NCI-H2029 (cell line): ENCODE data around the gene RBSN.
A peak's percentile ranks its signal among the peaks of the same experiment; 100 is the strongest.
"Not testable (repeated sequence)": the region's sequence is repeated elsewhere in the genome, so short reads cannot be mapped to it uniquely, and the experiment has no call there.

Experiments used
- DNase-seq: peaks from one replicate; lab custom pipeline; 2025; lab: John Stamatoyannopoulos, UW

The RBSN gene

DNA sequence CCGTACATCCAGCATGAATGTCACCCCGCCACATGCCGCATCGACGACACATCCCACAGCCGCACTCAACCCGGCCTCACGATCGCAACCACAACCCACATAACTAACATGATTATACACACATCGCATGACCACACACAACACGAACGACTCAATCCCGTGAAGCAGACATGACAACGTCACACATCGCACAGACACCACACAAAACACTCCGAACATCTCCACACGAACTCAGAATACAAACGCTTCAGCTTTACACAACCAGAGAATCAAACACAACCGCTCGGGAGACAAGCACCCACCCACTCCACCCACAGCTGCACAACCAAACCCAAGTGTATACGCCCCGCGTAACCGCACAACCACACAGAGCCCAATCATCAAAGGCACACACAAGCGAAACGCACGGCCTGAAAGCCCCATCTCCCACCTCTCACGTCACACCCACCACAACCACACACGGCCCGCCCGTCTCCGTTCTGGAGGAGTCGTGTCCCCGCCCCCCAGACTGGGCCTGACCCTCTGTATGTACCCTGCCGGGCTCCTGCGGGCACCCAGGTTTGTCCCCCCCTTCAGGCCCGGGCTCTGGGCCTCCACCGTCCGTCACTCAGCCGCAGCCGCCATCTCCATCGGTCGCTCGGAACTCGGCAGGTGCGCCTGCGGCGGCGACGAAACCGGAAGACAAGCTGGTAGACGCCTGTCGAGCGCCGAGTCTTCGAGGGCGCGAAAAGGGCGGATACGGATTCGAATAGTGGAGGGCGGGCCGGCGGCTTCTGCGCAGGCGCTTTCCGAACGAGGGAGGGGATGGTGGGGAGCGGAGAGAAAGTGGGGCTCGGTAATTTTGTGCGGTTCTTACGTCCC, at the start of gene RBSN:
Gene RBSN (minus strand): TSS at position 646 of the 861 bp plus-strand sequence. CDS start 3,028 bp downstream, outside the sequence.
- DNase-seq, result peak; percentile 96

DNA sequence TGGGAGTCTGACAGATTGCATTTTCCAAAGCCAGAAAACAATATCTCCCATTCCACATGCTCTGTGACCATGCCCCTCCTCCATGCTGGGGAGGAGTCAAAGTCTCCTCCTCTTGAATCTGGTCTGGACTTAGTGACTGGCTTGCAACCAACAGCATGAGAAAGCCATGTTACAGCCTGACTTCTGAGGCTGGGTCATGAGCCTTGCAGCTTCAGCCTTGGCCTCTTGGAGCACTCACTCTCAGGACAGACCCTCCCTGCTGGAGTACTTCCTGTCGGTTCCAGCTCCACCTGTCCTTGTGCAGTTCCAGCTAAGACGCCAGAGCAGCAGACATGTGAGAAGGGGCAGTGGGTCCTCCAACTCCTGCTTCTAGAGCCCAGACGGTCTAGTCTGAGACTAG, 49.7 kb upstream of the RBSN start:
- peak; percentile 13 for DNase-seq

DNA sequence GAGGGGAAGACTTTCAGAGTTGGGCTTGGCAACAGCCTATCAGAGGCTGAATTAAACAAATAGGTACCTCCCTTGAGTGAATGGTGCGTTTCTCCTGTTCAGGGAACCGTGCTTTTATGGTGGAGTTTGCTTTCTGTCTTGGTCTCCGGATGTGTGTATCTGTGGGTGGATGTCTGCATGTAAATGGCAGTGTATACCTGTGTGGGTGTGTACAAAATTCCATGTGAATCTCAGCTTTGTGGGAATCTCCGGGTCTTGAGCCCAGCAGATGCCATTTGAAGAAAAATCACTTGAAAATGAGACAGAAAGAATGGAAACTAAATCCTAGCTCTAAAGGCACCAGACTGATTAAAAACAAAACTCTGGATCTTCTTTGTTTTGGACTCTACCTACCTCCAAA, 37.9 kb upstream of the RBSN start:
- DNase-seq, result not testable (repeated sequence)

DNA sequence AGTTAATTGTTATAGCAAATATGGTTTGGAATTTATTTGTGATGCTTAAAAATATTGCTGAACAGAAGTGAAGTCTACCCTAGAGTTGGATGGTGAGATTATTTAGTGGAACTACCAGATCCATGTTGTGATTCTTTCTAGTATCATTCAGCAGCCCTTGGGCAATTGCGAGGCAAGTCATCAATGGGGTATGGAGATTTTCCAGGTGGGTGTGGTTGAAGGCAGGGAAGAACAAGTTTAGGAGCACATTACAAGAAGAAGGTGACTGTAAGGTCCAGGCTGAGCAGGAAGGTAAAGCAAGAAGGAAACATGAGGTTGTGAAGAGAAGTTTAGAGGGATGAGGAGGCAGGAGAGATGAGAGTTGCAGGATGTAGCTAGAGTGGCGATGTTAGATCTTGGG, 36.0 kb upstream of the RBSN start:
- not testable (repeated sequence) for DNase-seq

DNA sequence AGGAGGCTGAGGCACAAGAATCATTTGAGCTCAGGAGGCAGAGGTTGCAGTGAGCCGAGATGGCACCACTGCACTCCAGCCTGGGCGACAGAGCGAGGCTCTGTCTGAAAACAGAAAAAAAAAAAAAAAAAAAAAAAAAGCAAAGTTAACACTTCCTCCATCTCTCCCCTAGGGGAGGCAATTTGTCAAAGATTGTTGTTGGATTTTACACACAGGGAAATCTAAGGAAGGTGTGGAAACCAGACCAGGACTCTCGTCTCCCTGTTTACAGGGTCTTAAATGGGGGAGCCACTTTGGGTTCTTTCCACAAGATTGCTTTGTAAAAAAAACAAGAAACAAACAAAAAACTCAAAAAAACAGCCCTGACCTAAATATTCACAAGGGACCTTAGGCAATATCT, 29.5 kb upstream of the RBSN start:
- DNase-seq, result not testable (repeated sequence)

DNA sequence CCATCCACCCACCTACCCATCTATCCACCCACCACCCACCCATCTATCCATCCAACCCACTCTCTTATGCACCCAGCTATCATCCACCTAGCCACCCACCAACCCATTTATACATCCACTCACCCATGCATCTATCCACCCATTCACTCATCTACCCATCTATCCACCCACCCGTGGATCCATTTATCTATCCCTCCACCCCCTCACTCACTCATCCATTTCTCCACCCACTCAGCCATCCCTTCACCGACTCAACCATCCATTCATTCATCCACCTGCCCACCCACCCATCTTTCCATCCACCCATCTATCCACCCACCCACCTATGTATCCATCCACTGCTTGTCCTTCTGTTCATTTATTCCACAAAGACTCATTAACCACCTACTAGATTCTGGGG, 28.0 kb upstream of the RBSN start:
- DNase-seq, result not testable (repeated sequence)

DNA sequence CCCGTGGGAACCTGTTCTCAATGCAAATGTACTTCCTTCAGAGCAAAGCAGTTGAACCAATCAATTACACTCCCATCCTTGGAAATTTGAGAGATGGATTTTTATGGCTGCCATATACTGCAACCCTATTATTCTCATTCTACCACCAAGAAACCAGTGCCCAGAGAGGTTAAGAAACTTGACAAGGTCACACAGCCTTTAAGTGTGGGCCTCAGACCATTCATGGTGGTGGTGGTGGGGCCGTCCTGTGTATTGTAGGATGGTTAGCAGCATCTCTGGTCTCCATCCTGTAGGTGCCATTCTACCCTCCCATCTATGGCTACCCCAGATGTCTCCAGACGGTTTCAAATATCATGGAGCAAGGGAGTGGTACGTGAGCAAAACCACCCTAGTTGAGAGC, 23.4 kb upstream of the RBSN start:
- DNase-seq, result no peak

DNA sequence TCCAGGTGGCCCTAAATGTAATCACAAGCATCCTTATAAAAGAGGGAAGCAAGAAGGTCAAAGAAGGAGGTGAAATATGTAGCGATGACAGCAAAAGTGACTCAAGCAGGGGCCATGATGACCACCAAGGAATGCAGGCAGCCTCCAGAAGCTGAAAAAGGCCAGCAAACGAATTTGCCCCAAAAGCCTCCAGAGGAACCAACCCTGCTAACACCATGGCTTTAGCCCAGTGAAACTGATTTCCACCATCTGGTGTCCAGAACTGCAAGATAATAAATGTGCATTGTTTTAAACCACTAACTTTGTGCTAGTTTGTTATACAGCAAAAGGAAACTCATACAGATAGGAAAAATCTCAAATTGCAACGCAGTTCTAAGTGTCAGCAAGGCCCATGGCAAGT, 23.0 kb upstream of the RBSN start:
- no peak for DNase-seq

DNA sequence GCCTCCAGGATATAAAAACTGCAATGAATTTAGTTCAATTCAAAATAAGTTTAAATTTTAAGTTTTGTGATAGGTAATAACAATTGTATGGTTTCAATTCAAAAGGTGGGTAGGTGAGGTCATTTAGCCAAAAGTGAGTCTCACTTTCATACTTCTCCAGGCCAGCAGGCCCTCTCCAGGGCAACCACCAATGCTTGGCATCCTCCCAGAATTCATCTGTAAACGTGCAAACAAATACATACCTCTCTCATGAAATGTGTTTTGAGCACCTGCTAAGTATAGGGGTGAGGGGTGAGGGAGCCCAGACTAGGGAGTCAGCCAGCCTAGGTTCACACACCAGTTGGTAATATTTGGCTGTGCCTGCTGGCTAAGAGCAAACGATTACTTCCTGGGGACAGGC, 22.0 kb upstream of the RBSN start:
- DNase-seq, result peak; percentile 88

DNA sequence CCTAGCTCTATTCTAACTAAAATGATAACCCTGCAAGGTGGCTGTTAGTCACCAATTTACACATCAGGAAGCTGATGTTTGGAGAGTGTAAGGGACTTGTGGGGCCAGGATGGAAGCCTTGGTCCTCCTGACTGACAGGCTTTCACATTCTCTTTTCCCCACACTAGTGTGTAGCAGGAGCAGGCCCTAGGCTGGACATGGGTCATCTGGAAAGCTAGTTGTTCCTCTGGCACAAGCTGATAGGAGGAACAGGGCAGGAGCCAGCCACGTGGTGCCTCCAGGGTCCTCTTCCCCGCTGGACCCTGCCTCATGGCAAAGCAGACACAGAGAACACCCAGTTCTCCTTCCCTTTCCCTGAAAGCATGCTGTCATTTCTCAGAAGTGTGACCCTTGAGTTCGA, 18.1 kb upstream of the RBSN start:
- no peak for DNase-seq

DNA sequence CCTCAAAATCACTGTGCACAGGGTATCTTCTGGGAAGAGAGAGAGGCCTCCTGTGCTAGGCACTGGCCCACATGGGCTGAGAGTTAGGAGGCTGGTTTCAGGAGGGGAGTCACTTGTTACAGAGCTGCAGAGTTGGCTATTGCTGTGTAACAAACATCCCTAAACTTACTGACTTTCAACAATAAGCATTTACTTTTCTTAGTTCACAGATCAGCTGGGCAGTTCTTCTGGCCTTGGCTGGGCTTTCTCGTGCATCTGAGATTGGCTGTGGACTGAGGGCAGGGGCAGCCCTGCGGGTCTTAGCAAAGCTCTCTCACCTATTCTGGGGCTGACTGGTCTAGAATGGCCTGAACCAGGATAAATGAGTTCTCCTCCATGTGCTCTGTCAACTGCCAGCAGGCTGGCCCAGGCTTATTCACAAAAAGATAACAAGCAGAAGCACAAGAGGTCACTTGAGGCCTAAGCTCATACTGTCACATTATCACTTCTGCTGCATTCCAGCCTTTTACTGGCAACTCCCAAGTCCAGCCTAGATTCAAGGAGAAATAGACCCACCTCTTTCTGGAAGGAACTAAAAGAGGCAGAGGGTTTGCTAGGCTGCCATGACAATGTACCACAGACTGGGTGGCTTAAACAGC, 17.2 kb upstream of the RBSN start:
- DNase-seq, result no peak

DNA sequence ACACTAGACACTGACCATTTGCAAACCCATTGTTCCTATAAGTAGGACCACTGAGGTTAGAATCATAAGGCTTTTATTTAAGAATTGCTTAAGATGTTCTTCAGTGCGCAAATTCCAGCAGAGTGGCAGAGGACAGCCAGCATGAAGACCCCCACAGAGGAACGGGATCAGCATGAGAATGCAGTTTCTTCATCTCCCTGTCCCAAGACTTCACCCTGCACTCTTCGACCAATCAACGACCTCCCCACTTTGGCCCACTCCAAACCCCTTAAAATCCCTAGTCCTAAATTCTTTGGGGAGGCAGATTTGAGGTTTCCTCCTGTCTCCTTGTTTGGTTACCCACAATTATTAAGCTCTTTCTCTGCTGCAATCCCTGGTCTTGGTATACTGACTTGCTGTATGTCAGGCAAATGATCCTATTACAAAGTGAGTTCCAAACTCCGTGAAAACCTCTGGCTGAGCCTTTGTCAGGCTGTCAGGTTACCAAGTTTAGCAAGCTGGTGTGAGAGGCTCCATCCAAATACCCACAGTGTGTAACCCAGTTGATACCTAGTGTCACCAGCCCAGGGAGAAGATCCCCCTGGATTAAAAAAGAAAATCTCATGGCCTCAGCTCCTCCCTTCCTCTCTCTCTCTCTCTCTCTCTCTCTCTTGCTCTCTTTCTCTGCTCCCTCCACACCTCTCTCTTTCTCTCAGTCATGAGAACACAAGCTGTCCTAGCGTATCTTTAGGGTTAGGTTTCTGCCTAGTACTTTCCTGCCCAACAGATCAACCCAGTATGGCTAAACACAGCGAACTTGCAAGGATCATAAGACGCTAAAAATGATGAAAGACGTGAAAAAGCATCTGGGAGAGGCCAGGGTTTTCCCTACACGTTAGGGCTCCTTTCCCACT, 15.8 kb upstream of the RBSN start:
- no peak for DNase-seq

DNA sequence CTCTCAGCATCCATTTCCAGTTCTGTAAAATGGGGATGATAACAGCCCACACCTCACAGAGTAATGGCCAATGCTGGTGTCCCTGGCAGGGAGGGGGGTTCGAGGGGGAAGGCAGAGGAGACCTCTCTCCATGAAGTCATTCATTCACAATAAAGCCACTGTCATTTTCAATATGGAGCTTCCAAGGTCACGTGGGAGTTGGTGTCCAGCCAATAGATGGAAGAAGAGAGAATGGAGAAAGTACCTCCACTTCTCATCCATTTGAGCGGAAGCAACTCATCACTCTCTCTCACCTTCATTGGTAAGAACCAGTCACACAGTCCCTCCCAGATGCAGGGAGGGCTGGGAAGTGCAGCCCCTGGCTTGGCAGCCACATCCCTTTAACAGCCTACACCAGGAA, 14.9 kb upstream of the RBSN start:
- no peak for DNase-seq

DNA sequence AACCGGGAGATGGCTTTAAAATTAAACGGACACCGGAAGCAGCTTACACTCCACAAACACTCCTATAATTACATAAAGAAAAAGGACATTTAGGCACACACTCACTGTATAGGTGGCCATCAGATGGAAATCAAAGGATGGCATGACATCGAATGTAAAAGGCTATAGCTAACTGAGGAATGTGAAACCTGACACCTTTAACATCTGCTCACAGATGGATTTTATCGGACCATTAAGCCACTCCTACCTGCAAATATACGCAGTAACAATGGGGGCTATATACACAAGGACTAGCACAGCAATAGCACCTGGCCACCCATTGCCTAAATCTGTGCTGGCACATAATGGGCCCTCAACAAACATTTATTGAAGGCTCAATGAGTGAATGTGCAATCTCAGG, 14.5 kb upstream of the RBSN start:
- peak; percentile 16 for DNase-seq

DNA sequence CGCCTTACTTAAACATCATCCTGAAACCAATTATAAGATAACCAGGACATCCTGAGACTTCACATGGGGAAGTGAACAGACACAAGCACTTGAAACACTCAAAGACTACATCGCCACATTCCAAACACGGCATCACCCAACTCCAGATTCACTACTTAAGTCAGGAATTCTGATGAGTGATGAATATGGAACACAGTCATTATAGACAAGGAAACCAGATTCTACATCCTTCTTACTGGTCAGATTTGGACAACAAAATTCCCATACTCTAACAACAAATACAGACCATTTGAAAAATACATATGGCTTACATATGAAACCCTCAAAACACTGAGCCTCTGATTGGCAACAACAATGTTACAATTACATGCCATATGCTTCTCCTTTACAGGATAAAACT, 13.1 kb upstream of the RBSN start:
- DNase-seq, result no peak

DNA sequence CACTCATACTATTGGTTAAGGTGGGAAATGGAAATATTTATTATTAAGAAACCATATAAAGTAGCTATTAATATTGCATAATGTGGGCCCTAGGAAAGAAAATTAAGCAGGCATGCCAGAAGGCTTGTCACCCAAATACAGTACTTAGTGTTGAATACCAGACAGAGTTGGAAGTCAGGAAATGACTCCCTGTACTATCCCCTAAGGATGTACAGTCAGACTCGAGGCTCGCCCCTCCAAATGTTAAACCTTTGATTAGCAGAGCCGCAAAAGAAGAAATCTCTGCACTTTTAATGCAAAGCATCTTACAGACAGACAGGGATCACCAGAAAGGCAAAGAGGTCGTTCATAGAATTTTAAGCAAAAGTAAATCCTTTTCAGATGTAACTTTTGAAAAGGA, 11.3 kb upstream of the RBSN start:
- DNase-seq, result no peak

DNA sequence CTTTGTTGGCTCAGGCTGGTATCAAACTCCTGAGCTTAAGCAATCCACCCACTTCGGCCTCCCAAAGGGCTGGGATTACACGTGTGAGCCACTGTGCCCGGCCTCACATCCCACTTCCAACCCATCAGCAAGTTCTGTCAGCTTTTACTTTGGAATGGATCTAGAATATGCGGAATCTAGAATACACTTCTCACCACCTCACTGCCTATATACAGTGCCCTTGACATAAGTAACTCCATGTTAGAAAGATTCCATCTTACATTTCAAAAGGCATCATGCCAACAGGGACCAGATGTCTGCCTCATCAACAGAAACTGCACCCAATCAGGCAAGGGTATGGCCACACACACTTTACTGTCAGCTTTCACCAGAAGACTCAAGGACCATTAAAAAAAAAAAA, 9.9 kb upstream of the RBSN start:
- DNase-seq, result no peak

DNA sequence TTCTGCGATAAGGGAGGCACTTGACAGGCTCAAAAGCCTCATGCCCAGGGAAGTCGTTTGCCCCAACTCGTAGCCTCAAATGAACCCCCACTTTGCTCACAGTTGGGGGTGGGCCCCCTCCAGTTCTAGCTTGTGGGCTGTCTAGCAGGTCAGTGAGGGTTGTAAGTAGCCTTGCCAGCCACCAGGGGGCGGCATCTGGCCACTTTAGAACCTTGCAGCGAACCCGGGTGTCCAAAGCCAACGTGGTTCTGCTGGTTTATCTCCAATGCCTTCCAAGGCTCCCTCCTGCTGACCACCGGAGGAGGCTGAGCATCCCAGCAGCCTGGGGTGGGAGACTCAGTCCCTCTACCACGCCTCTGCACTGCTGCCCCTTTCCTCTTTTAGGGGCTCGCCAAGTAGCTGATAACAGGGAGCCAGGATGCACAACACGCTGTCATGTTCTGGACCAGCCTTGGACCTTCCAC, 9.2 kb upstream of the RBSN start:
- DNase-seq, result peak; percentile 67

DNA sequence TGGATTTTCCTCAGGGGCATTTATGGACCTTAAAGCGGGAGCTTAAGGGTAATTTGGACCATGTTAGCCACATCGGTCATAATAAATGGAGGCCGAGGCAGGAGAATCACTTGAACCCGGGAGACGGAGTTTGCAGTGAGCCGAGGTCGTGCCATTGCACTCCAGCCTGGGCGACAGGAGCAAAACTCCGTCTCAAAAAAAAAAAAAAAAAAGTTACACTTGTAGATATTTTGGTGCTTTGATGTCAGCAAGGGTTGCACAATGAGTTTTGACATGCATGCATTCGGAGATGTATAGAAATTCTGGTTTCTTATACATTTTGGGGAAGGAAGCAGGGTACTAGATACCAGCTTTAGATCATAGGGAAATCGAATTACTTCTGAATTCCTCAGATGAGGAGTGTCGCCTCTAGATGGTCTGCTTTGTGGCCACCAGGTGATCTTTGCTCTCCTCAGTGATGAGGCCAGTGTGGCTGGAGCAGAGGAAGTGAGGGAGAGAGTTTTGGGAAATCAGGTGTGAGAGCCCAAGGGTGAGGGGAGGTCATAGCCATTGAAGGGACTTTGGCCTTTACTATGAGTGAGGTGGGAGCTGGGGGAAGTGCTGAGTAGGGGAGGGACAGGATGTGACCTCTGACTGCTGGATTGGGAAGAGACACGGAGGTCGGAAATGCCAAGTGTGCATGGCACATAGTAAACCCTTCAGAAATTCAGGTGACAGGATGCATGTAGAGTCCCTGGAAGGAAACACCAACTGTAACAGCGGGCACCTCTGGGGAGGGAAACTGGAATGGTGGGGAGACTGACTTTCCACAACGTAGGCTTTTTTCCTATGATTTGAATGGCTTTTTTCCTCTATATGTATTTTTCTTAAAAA, 8.4 kb upstream of the RBSN start:
- no peak for DNase-seq

DNA sequence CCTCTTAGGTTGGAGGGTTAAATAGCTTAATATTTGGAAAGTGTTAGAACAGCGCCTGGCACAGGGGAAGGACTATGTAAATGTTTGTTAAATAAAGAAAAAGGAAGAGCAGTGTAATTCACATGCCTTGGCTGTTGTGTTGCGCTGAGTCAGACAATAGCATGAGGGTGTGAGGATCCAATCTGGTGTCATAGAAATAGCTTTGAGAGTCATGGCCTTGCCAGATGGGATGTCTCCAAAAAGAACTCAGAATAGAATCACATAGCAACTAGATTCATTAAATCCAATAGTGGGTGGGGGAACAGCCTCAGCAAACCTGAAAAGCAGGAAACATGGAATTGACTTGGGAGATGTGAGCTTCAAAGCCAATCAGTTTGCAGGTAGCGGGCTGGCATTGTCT, 3.9 kb upstream of the RBSN start:
- peak; percentile 82 for DNase-seq

DNA sequence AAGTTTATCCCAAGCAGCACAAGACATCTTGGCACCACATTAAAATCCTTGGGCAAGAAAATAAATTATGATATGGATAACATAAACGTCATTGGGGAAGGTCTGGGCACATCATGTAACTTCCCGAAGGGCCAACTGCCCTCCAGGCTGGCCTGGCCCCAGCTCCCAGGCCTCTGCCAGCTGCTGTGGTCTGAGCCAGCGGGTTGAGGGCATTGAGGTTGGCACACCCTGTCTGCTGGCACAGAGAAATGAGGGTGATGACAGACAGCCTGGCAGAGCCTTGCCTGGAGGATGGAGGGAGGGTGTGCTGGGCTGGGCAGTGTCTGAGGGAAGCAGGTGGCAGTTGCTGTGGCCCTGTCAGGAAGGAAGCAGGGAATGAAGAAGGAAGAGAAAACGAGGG, 3.3 kb upstream of the RBSN start:
- DNase-seq, result peak; percentile 73
